ENCODE measurements around the gene PRKG1. TPM values are rescaled to one million over a fixed set of nuclear protein-coding genes. Genes with fewer than 3 reads are reported as not detected.

The PRKG1 gene
- total and polyA plus RNA-seq, 2 of the 8 experiments (the other 6 are each of a cell fraction or from before 2014, with no cell fraction given) = 4.2 to 15.2 TPM

- H4K8ac ChIP-seq (ENCODE audit: extremely low read depth, insufficient read depth, low read length) = no peak overlapping the region
- no peak overlapping the region for H3K9ac ChIP-seq (replicated peaks in 1 of 4; ENCODE audit: extremely low read depth in 1 of 4, low read depth in 3 of 4, low read length in 3 of 4)
- WGBS, 2 experiments (ENCODE audit: extremely low coverage in 1 of 2, insufficient coverage in 1 of 2, insufficient read length in 1 of 2, insufficient replicate concordance in 2 of 2, low coverage in 1 of 2, low lambda C conversion rate in 2 of 2, missing lambda C conversion rate in 1 of 2) = 100% methylated on average over 1 of the region's 1 CpG; no CpG with 5 or more reads in 1 of the 2 experiments
- FAIRE-seq = no peak
- no peaks in the 10 kb centered on the region for H3K9me3 ChIP-seq (ENCODE audit: insufficient read depth in 2 of 2, low read depth in 1 of 2, low read length in 1 of 2)
- H3K79me2 ChIP-seq (ENCODE audit: control insufficient read depth in 1 of 2, insufficient read depth in 2 of 2, low read length in 2 of 2) = no peaks in the 10 kb centered on the region
- H2AK5ac ChIP-seq (ENCODE audit: low read depth, low read length) = no peak overlapping the region
- no peak overlapping the region for H3K56ac ChIP-seq (replicated peaks; ENCODE audit: insufficient read length, low read depth, low read length)
- H3K79me1 ChIP-seq (ENCODE audit: low read depth, low read length) = no peaks in the 10 kb centered on the region
- H3K23ac ChIP-seq (ENCODE audit: insufficient read length) = no peak overlapping the region
- no peak overlapping the region for H3K18ac ChIP-seq (ENCODE audit: extremely low read depth, low read length)
- ChIA-PET POLR2A (ENCODE audit: partially characterized antibody) (no interaction called here), CTCF (ENCODE audit: partially characterized antibody) (no interaction called here)
- no peak for DNase-seq (ENCODE audit: low read depth in 1 of 2, low spot score in 2 of 2)
- no peak overlapping the region for H2AFZ ChIP-seq (ENCODE audit: low read length)
- no peak overlapping the region for H2BK5ac ChIP-seq (ENCODE audit: low read depth, low read length)
- no peak overlapping the region for H2BK20ac ChIP-seq (ENCODE audit: low read length)
- H2BK15ac ChIP-seq (ENCODE audit: low read length) = no peak overlapping the region
- no peak overlapping the region for H4K5ac ChIP-seq (ENCODE audit: insufficient read length, low read depth, low read length)
- H3K27me3 ChIP-seq (replicated peaks in 1 of 4; ENCODE audit: control insufficient read depth in 3 of 4, extremely low read depth in 1 of 4, insufficient read depth in 3 of 4, low read length in 3 of 4) = no peaks in the 10 kb centered on the region
- no peak overlapping the region for H2BK120ac ChIP-seq (replicated peaks; ENCODE audit: low read depth, low read length)
- no peaks in the 10 kb centered on the region for H4K20me1 ChIP-seq (replicated peaks in 1 of 2; ENCODE audit: control insufficient read depth in 1 of 2, insufficient read depth in 2 of 2, low read length in 2 of 2)
- H3K4me3 ChIP-seq (ENCODE audit: extremely low read depth in 1 of 4, insufficient read depth in 2 of 4, low read depth in 3 of 4, low read length in 4 of 4) = no peak overlapping the region
- H3K14ac ChIP-seq (ENCODE audit: insufficient read length) = no peak overlapping the region
- H3K27ac ChIP-seq (ENCODE audit: low read depth, low read length) = no peak overlapping the region
- H3K36me3 ChIP-seq (ENCODE audit: control insufficient read depth in 2 of 4, insufficient read depth in 4 of 4, low read length in 3 of 4) = no peaks in the 10 kb centered on the region
- H3K23me2 ChIP-seq (ENCODE audit: low read depth, low read length) = no peaks in the 10 kb centered on the region
- no peak overlapping the region for H2BK12ac ChIP-seq (ENCODE audit: low read depth, low read length)
- H3K4me1 ChIP-seq (replicated peaks in 1 of 4; ENCODE audit: control insufficient read depth in 3 of 4, insufficient read depth in 4 of 4, low read length in 3 of 4) = no peaks in the 10 kb centered on the region
- H3K4ac ChIP-seq (replicated peaks; ENCODE audit: insufficient read length, low read depth, low read length) = no peak overlapping the region
- H4K91ac ChIP-seq (replicated peaks; ENCODE audit: insufficient read length, low read length) = no peak overlapping the region
- H3K4me2 ChIP-seq (ENCODE audit: insufficient read depth in 1 of 2, low read depth in 2 of 2, low read length in 2 of 2) = no peak overlapping the region
- TF ChIP-seq POLR2AphosphoS5 (IDR thresholded peaks at IDR 0.05; ENCODE audit: low read depth, low read length) (no peak), GTF2F1 (IDR thresholded peaks at IDR 0.05; ENCODE audit: borderline replicate concordance, low read depth, low read length) (no peak), SP2 (IDR thresholded peaks at IDR 0.05; ENCODE audit: low read length) (no peak), MAFK (IDR thresholded peaks at IDR 0.05; ENCODE audit: low read depth, low read length) (no peak), CHD1 (IDR thresholded peaks at IDR 0.05; ENCODE audit: low read depth, low read length) (no peak), RNF2 (IDR thresholded peaks at IDR 0.05; ENCODE audit: borderline replicate concordance, low read depth, low read length, missing control alignments, poor library complexity, severe bottlenecking) (no peak), HDAC2 (IDR thresholded peaks at IDR 0.05; ENCODE audit: borderline replicate concordance in 1 of 2, low read depth in 2 of 2, low read length in 2 of 2) (no peak), NANOG (IDR thresholded peaks at IDR 0.05; ENCODE audit: insufficient read depth, low read depth, low read length, poor library complexity, severe bottlenecking) (no peak), KDM1A (IDR thresholded peaks at IDR 0.05; ENCODE audit: borderline replicate concordance, low read length) (no peak), BRCA1 (IDR thresholded peaks at IDR 0.05; ENCODE audit: low read depth, low read length) (no peak), SIN3A (conservative IDR thresholded peaks at IDR 0.05 in 1 of 2, IDR thresholded peaks at IDR 0.05 in 1 of 2; ENCODE audit: low read depth in 1 of 2, low read length in 2 of 2) (no peak), POLR2A (IDR thresholded peaks at IDR 0.05; ENCODE audit: control extremely low read depth in 1 of 2, low read depth in 2 of 2, low read length in 2 of 2) (no peak), RXRA (IDR thresholded peaks at IDR 0.05; ENCODE audit: insufficient read depth, low read depth, low read length) (no peak), SP4 (IDR thresholded peaks at IDR 0.05; ENCODE audit: low read length) (no peak), TAF1 (IDR thresholded peaks at IDR 0.05; ENCODE audit: low read depth, low read length) (no peak), POU5F1 (IDR thresholded peaks at IDR 0.05; ENCODE audit: low read depth, low read length) (no peak)
Observed at GRCh38 chr10:51327432-51327831, 253.1 kb downstream of the PRKG1 start.

Data from H1 (cell line).